ENCODE results near the gene STPG1.

STPG1 gene

DNA sequence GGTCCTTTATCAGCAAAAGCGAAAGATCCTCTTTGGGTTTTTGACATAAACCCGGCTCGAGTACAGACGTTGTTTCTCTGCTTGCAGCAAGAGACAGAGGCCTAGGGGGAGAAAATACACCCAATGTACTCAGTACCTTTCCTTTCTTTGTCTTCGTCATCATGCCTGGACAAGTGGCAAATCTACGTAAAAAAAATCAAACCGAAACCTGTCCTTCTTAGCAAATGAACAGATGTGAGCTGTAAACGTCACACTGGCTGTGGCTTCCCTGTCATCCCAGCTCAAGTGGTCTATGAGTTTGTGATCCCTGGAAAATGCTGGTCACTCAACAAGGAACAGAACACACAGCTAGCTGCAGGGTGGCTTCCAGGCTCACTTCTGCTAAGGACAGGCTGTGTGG is 39.9 kb downstream of the STPG1 start:
- Histone ChIP-seq H3K36me3 (no peaks in the 10 kb centered on the region), H3K4me1 (no peaks in the 10 kb centered on the region), H3K9me3 (no peaks in the 10 kb centered on the region), H3K27me3 (no peaks in the 10 kb centered on the region), H3K4me3 (ENCODE audit: low read depth, low read length) (no peak overlapping the region)
- no peak for DNase-seq
- TF ChIP-seq, protein P1, sequence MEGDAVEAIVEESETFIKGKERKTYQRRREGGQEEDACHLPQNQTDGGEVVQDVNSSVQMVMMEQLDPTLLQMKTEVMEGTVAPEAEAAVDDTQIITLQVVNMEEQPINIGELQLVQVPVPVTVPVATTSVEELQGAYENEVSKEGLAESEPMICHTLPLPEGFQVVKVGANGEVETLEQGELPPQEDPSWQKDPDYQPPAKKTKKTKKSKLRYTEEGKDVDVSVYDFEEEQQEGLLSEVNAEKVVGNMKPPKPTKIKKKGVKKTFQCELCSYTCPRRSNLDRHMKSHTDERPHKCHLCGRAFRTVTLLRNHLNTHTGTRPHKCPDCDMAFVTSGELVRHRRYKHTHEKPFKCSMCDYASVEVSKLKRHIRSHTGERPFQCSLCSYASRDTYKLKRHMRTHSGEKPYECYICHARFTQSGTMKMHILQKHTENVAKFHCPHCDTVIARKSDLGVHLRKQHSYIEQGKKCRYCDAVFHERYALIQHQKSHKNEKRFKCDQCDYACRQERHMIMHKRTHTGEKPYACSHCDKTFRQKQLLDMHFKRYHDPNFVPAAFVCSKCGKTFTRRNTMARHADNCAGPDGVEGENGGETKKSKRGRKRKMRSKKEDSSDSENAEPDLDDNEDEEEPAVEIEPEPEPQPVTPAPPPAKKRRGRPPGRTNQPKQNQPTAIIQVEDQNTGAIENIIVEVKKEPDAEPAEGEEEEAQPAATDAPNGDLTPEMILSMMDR (IDR thresholded peaks at IDR 0.05; ENCODE audit: low read depth, low read length): no peak

DNA sequence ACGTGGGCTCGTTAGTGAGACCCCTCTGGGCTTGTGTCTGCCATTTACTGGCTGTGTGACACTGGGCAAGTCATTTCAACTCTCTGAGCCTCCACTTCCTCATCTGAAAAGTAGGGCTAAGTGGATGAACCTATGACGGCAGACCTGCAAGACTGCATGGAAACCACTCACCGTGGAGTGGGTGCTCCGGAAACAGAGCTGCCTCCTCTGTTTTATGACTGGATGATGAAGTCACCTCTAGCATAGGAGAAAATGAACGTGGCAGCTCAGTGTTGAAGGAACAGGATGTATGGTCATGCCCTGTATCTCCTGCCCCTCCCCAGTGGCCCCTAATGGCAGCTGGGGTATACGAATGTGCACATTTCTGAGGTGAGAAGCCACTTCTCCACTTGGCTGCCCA is 40.5 kb downstream of the STPG1 start:
- H3K4me3 ChIP-seq (ENCODE audit: low read depth, low read length): no peak overlapping the region
- no peaks in the 10 kb centered on the region for H3K36me3 ChIP-seq
- H3K4me1 ChIP-seq: no peaks in the 10 kb centered on the region
- TF ChIP-seq, protein P1 (IDR thresholded peaks at IDR 0.05; ENCODE audit: low read depth, low read length): no peak
- H3K27me3 ChIP-seq: no peaks in the 10 kb centered on the region
- H3K9me3 ChIP-seq: no peaks in the 10 kb centered on the region
- DNase-seq: no peak

DNA sequence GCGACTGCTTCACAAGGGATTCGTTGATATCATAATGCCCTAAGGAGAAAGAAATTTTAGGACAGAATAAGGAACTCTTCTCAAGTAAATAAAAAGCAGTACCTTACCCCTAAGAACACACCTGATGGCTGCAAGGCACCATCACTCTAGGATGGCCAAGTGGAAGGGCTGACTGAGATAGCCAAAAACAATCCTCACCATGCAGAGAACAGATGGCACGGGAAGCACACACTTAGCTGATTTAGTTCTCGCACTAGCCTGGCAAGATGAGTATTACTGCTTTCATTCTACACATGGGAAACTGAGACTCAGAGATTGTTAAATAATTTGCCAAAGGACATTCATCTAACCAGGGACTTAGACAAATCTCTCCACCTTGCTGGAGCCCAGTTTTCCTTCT is 43.8 kb downstream of the STPG1 start:
- no peak overlapping the region for H3K4me3 ChIP-seq (ENCODE audit: low read depth, low read length)
- TF ChIP-seq, protein P1 (IDR thresholded peaks at IDR 0.05; ENCODE audit: low read depth, low read length): no peak
- H3K36me3 ChIP-seq: no peaks in the 10 kb centered on the region
- DNase-seq: no peak
- no peaks in the 10 kb centered on the region for H3K27me3 ChIP-seq
- H3K4me1 ChIP-seq: no peaks in the 10 kb centered on the region
- H3K9me3 ChIP-seq: no peaks in the 10 kb centered on the region

DNA sequence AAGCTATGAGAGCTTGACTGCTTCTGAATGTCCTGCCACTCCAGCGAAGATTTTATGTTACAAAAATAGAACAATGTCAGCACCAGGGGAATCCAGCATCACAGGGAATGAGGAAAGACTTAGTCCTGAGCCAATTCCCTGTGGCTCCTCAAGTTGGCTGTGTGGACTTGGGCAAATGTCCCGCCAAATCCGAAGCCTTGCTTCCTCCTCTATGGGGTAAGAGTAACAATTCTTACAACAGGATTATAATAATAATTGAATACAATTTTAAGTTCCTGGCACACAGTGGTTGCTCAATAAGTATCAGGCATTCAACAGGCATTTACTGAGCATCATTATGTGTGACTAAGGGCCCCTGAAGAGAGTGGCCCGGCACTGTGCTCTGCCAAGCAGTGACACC is 44.4 kb downstream of the STPG1 start:
- TF ChIP-seq, protein P1 (IDR thresholded peaks at IDR 0.05; ENCODE audit: low read depth, low read length): no peak
- no peaks in the 10 kb centered on the region; the same call in 1 of the 2 replicates for H3K4me1 ChIP-seq
- H3K9me3 ChIP-seq: no peaks in the 10 kb centered on the region
- no peaks in the 10 kb centered on the region for H3K36me3 ChIP-seq
- DNase-seq: no peak
- H3K4me3 ChIP-seq (ENCODE audit: low read depth, low read length): no peak overlapping the region
- H3K27me3 ChIP-seq: no peaks in the 10 kb centered on the region

DNA sequence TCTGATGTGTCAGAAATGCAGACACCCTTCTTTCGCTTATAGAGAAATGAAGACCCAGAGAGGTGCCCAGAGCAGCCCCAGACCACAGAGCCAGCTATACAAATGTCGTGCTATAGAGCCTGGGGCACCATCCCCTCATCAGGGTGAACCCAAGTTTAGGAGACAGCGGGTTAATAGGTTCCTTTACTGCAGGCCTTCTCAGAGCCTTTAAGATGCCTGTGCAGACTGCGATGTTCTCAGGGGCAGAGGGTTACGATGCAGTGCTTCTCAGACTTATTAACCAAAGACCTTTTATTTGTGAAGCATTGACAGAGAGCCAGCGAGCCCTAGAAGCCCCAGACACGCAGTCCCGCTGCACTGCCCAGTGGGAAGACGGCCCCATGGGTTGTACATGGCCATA is 46.9 kb downstream of the STPG1 start:
- DNase-seq: no peak
- Histone ChIP-seq H3K4me1 (no peaks in the 10 kb centered on the region; the same call in 1 of the 2 replicates), H3K9me3 (no peaks in the 10 kb centered on the region), H3K36me3 (no peaks in the 10 kb centered on the region), H3K4me3 (ENCODE audit: low read depth, low read length) (no peak overlapping the region), H3K27me3 (no peaks in the 10 kb centered on the region)
- TF ChIP-seq, protein P1 (IDR thresholded peaks at IDR 0.05; ENCODE audit: low read depth, low read length): no peak

DNA sequence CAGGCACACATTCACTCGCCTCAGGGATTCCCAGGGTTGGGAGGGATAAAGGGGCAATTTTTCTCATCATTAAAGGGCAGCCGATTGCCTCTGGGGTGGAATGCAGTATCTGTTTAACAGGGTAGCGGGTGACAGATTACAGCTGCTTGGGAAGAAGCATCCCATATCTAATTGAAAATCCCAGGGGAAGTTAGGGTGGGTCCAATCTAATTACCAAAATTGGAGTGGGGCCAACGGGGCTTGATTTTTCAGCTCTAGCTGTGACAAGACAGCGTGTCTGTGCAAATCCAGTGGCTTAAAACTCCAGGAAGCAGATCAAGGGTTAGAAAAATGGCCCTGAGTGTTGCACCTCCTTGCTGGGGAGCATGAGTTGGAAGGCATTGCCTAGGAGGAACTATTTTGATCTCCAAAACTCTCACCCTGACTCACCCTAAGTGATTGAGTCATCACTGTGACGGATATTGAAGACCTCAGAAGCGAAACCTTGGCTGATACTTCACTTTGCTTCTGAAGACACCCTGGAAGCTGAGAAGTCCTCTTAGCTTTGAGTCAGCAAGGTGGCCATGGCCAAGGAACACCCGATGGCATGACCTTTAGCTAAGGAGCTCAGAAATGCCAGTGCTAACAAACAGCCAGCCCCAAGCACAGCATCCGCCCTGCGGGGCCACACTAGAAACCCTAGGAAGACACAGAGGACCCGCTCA is 48.5 kb downstream of the STPG1 start:
- TF ChIP-seq, protein P1 (IDR thresholded peaks at IDR 0.05; ENCODE audit: low read depth, low read length): no peak
- no peaks in the 10 kb centered on the region for H3K9me3 ChIP-seq
- H3K4me1 ChIP-seq: no peaks in the 10 kb centered on the region; the same call in 1 of the 2 replicates
- no peaks in the 10 kb centered on the region for H3K36me3 ChIP-seq
- H3K4me3 ChIP-seq (ENCODE audit: low read depth, low read length): no peak overlapping the region
- no peaks in the 10 kb centered on the region for H3K27me3 ChIP-seq
- peak; percentile 63 for DNase-seq

All from BE2C (cell line).